SK-N-SH (cell line): Measurements from ENCODE around the gene NLRP14. TPM values are rescaled to one million over a fixed set of nuclear protein-coding genes. Genes with fewer than 3 reads are reported as not detected.

Experiments
- CTCF ChIA-PET: fragments of 300-600, 350-600 bp; formaldehyde crosslinking; extraction: SDS; loops from one replicate; lab custom pipeline; 2021; lab: Yijun Ruan, JAX
- POLR2A ChIA-PET: fragments of 350-600 bp; sonication (Branson Sonifier 250); formaldehyde crosslinking; extraction: SDS; loops from one replicate; lab custom pipeline; 2020; ENCODE audit warnings: antibody characterized with exemption, inconsistent platforms; lab: Yijun Ruan, JAX
- DNase-seq: peaks from one replicate; pipeline ENCODE4 v3.0.0; 2012
- H2AFZ ChIP-seq: fragments of 200-600 bp; sonication (generic); 2 replicates; pipeline ENCODE4 v1.8.1; 2016; ENCODE audit warnings: antibody characterized with exemption, mild to moderate bottlenecking, low read depth
- H3F3A ChIP-seq: fragments of 200-600 bp; sonication (generic); replicated peaks from 2 replicates; pipeline ENCODE3; 2016; ENCODE audit warnings: antibody characterized with exemption, mild to moderate bottlenecking; ENCODE audit not compliant: insufficient read depth
- H3K27ac ChIP-seq, 2 experiments: fragments of 200-500 bp in 1 of 2; fragments of 200-600 bp in 1 of 2; sonication (Bioruptor generic) in 1 of 2; sonication (generic), shearing (Covaris generic) in 1 of 2; 2 replicates each; pipeline versions ENCODE4 v1.5.1 to v1.6.1; 2014 to 2016; ENCODE audit warnings: low read depth in 2 of 2, inconsistent platforms in 1 of 2, low read length in 1 of 2, mild to moderate bottlenecking in 1 of 2, mixed read lengths in 1 of 2
- H3K27me3 ChIP-seq: fragments of 200-600 bp; sonication (generic), shearing (Covaris generic); 2 replicates; pipeline ENCODE4 v1.6.1; 2016; ENCODE audit warnings: mixed run types; ENCODE audit not compliant: insufficient read depth
- H3K36me3 ChIP-seq, 2 experiments: fragments of 200-500 bp in 1 of 2; fragments of 200-600 bp in 1 of 2; sonication (Bioruptor generic) in 1 of 2; sonication (generic) in 1 of 2; replicated peaks in 1 of 2; 2 replicates each; pipeline versions ENCODE3 to v1.5.1; 2014 to 2016; ENCODE audit warnings: low read length in 1 of 2, mild to moderate bottlenecking in 1 of 2; ENCODE audit not compliant: insufficient read depth in 2 of 2, control insufficient read depth in 1 of 2
- H3K4me1 ChIP-seq, 2 experiments: fragments of 200-500 bp in 1 of 2; fragments of 200-600 bp in 1 of 2; sonication (Bioruptor generic) in 1 of 2; sonication (generic), shearing (Covaris generic) in 1 of 2; 2 replicates each; pipeline versions ENCODE4 v1.5.1 to v1.6.1; 2014 to 2016; ENCODE audit warnings: low read depth in 1 of 2, low read length in 1 of 2, mixed run types in 1 of 2; ENCODE audit not compliant: insufficient read depth in 2 of 2, control insufficient read depth in 1 of 2
- H3K4me2 ChIP-seq: fragments of 200-600 bp; sonication (generic), shearing (Covaris generic); 2 replicates; pipeline ENCODE4 v1.6.1; 2017; ENCODE audit warnings: mixed run types
- H3K4me3 ChIP-seq, 2 experiments: fragments of 200-500 bp in 1 of 2; fragments of 200-600 bp in 1 of 2; sonication (Bioruptor generic) in 1 of 2; sonication (generic), shearing (Covaris generic) in 1 of 2; 2 replicates each; pipeline versions ENCODE4 v1.5.1 to v1.8.1; 2014 to 2016; ENCODE audit warnings: low read depth in 2 of 2, inconsistent platforms in 1 of 2, low read length in 1 of 2, mild to moderate bottlenecking in 1 of 2, mixed read lengths in 1 of 2, moderate library complexity in 1 of 2
- H3K79me2 ChIP-seq: fragments of 200-600 bp; sonication (generic); 2 replicates; pipeline ENCODE4 v1.8.1; 2017; ENCODE audit warnings: mild to moderate bottlenecking; ENCODE audit not compliant: insufficient read depth
- H3K9ac ChIP-seq: fragments of 200-600 bp; sonication (generic); 2 replicates; pipeline ENCODE4 v1.6.1; 2017; ENCODE audit warnings: mixed run types
- H3K9me2 ChIP-seq: fragments of 200-600 bp; sonication (generic); 2 replicates; pipeline ENCODE4 v1.6.1; 2017; ENCODE audit warnings: mixed run types
- H3K9me3 ChIP-seq: fragments of 200-600 bp; sonication (generic); 2 replicates; pipeline ENCODE4 v1.6.1; 2017; ENCODE audit warnings: mixed run types, mild to moderate bottlenecking, moderate library complexity
- H4K20me1 ChIP-seq: fragments of 200-600 bp; sonication (generic); 2 replicates; pipeline ENCODE4 v1.6.1; 2017; ENCODE audit warnings: mild to moderate bottlenecking, mixed run types; ENCODE audit not compliant: insufficient read depth
- CTCF ChIP-seq: fragments of 200-600 bp; sonication (generic); IDR thresholded peaks from 2 replicates; pipeline ENCODE4 v1.6.1; 2017; ENCODE audit warnings: antibody characterized with exemption, mild to moderate bottlenecking, moderate library complexity
- EZH2phosphoT487 ChIP-seq: fragments of 200-600 bp; sonication (generic); IDR thresholded peaks from 2 replicates; pipeline ENCODE4 v1.6.1; 2017; ENCODE audit warnings: low read depth, mixed run types, mild to moderate bottlenecking, antibody characterized with exemption, moderate library complexity, borderline replicate concordance
- FOXJ3 ChIP-seq: sonication (generic); formaldehyde crosslinking; IDR thresholded peaks from 2 replicates; pipeline ENCODE4 v1.5.1; 2020; ENCODE audit warnings: mild to moderate bottlenecking, missing genetic modification reagents
- GABPA ChIP-seq: IDR thresholded peaks from 2 replicates; pipeline ENCODE4 v1.4.0; 2012; ENCODE audit warnings: low read depth, mild to moderate bottlenecking
- JUND ChIP-seq: IDR thresholded peaks from 2 replicates; pipeline ENCODE4 v1.4.0; 2012
- MAX ChIP-seq: IDR thresholded peaks from 2 replicates; pipeline ENCODE4 v1.4.0; 2012; ENCODE audit warnings: low read depth
- NFIC ChIP-seq: IDR thresholded peaks from 2 replicates; pipeline ENCODE4 v1.4.0; 2012; ENCODE audit warnings: borderline replicate concordance
- RAD21 ChIP-seq: IDR thresholded peaks from 2 replicates; pipeline ENCODE4 v1.6.1; 2012; ENCODE audit warnings: mild to moderate bottlenecking, low read length
- RCOR1 ChIP-seq: fragments of 150-350 bp; IDR thresholded peaks from 2 replicates; pipeline ENCODE4 v1.6.1; 2017; ENCODE audit warnings: antibody characterized with exemption, low read length
- REST ChIP-seq: IDR thresholded peaks from 2 replicates; pipeline ENCODE4 v1.6.1; 2012; ENCODE audit warnings: mild to moderate bottlenecking, low read depth, low read length, moderate library complexity
- SMC3 ChIP-seq: IDR thresholded peaks from 2 replicates; pipeline ENCODE4 v1.6.1; 2012; ENCODE audit warnings: low read depth, low read length, improper control_type of control experiment
- TAF1 ChIP-seq: IDR thresholded peaks from 2 replicates; pipeline ENCODE4 v1.6.1; 2012; ENCODE audit warnings: low read depth, mild to moderate bottlenecking, low read length, moderate library complexity, borderline replicate concordance
- YY1 ChIP-seq: IDR thresholded peaks from 2 replicates; pipeline ENCODE4 v1.4.0; 2012; ENCODE audit warnings: low read depth, mild to moderate bottlenecking
- ZBTB33 ChIP-seq: IDR thresholded peaks from 2 replicates; pipeline ENCODE4 v1.4.0; 2012; ENCODE audit warnings: low read depth, borderline replicate concordance
- WGBS: methylation state at CpG from one replicate; pipeline ENCODE4 v1.1.6; 2017; ENCODE audit warnings: low lambda C conversion rate; 5-methylcytosine and 5-hydroxymethylcytosine counted together
- polyA plus RNA-seq, 3 experiments: library from polyadenylated mRNA; depleted of rRNA; stranded (reverse); fragments of >200 nt; gene quantifications; 2 replicates each; pipeline ENCODE4 v1.2.3, GENCODE V29; 2012

The NLRP14 gene
- polyA plus RNA-seq, 1 of the 3 experiments (the other 2 are of a cell fraction), result not detected

GRCh38 chr11:7081441-7081840 lies 61.2 kb downstream of the NLRP14 start (continued):
- TF ChIP-seq ZBTB33 (no peak), GABPA (no peak)

GRCh38 chr11:7088921-7089320 lies 68.6 kb downstream of the NLRP14 start, which contains the start of gene RBMXL2:
Gene RBMXL2 (plus strand): TSS chr11:7088998. CDS start chr11:7089121, 123 bp downstream.
- TF ChIP-seq YY1, result no peak
- no peak for TF ChIP-seq TAF1
- TF ChIP-seq CTCF, result no peak
- TF ChIP-seq, all 33 proteins: peak for 0
- Histone ChIP-seq H3F3A (no peaks in the 10 kb centered on the region), H3K4me1 (no peaks in the 10 kb centered on the region), H2AFZ (no peak within 1 kb of the TSS), H4K20me1 (no peaks in the 10 kb centered on the region), H3K4me2 (no peak within 1 kb of the TSS), H3K9ac (no peak within 1 kb of the TSS), H3K27ac (no peak within 1 kb of the TSS), H3K9me2 (no peaks in the 10 kb centered on the region), H3K4me3 (no peak within 1 kb of the TSS), H3K9me3 (no peaks in the 10 kb centered on the region), H3K27me3 (no peaks in the 10 kb centered on the region), H3K79me2 (no peaks in the 10 kb centered on the region), H3K36me3 (no peaks in the 10 kb centered on the region)
- CTCF ChIA-PET, result no interaction called here
- DNase-seq, result peak; percentile 8
- POLR2A ChIA-PET, result no interaction called here
- 86% methylated on average over 42 of the region's 45 CpGs for whole genome bisulfite sequencing

- no peak overlapping the region for H3K4me3 ChIP-seq
- H3K9ac ChIP-seq, result no peak overlapping the region
- H3K27me3 ChIP-seq, result no peaks in the 10 kb centered on the region
- CTCF ChIA-PET, result interaction anchor here (2.1 kb wide), 1 partner anchor 605 kb away, joined by 6 read pairs; no protein-coding TSS in a partner anchor
- DNase-seq, result peak; percentile 11
- no peaks in the 10 kb centered on the region for H3K9me3 ChIP-seq
- no peaks in the 10 kb centered on the region for H3K36me3 ChIP-seq
- no peaks in the 10 kb centered on the region for H3K4me1 ChIP-seq
- no peaks in the 10 kb centered on the region for H3K79me2 ChIP-seq
- H3K9me2 ChIP-seq, result no peaks in the 10 kb centered on the region
- H3K4me2 ChIP-seq, result no peak overlapping the region
- H4K20me1 ChIP-seq, result no peaks in the 10 kb centered on the region
- H2AFZ ChIP-seq, result no peak overlapping the region
- H3K27ac ChIP-seq, result no peak overlapping the region
- no peaks in the 10 kb centered on the region for H3F3A ChIP-seq
- POLR2A ChIA-PET, result no interaction called here
- WGBS, result 82% methylated on average over 34 of the region's 111 CpGs
- TF ChIP-seq RCOR1 (no peak), NFIC (no peak), RAD21 (no peak), MAX (no peak), JUND (no peak), SMC3 (no peak), FOXJ3 (no peak), REST (no peak), EZH2phosphoT487 (no peak)
These were observed 69.3 kb downstream of the NLRP14 start for GRCh38 chr11:7089328-7090251.
